GM21529 (cell line): ENCODE data around the gene TSPOAP1.
"Not testable (repeated sequence)": the region's sequence is repeated elsewhere in the genome, so short reads cannot be mapped to it uniquely, and the experiment has no call there.

ENCODE experiments used
- ATAC-seq: cut with Tn5 transposase; IDR thresholded peaks from one replicate; pipeline ENCODE4 v1.9.1; 2021; ENCODE audit not compliant: unreplicated experiment

Gene TSPOAP1

GRCh38 chr17:58341136-58341860, 12.7 kb upstream of the TSPOAP1 start:
- not testable (repeated sequence) for ATAC-seq

- no peak for ATAC-seq
Observed at GRCh38 chr17:58340405-58340876, 11.8 kb upstream of the TSPOAP1 start.

GRCh38 chr17:58339755-58340404, 11.3 kb upstream of the TSPOAP1 start:
- no peak for ATAC-seq

GRCh38 chr17:58338841-58339754, 10.5 kb upstream of the TSPOAP1 start:
- peak; percentile 31 for ATAC-seq

GRCh38 chr17:58338454-58338840, 9.9 kb upstream of the TSPOAP1 start:
- no peak for ATAC-seq

GRCh38 chr17:58337600-58338453, 9.2 kb upstream of the TSPOAP1 start:
- peak; percentile 57 for ATAC-seq

GRCh38 chr17:58337210-58337599, 8.6 kb upstream of the TSPOAP1 start:
- ATAC-seq, result no peak

- no peak for ATAC-seq
Observed at GRCh38 chr17:58336456-58337209, 8.0 kb upstream of the TSPOAP1 start.

- peak; percentile 19 for ATAC-seq
Observed at GRCh38 chr17:58335779-58336455, 7.3 kb upstream of the TSPOAP1 start.

GRCh38 chr17:58335061-58335731, 6.6 kb upstream of the TSPOAP1 start:
- no peak for ATAC-seq

GRCh38 chr17:58334661-58335060, 6.1 kb upstream of the TSPOAP1 start:
- no peak for ATAC-seq

GRCh38 chr17:58334256-58334655, 5.7 kb upstream of the TSPOAP1 start:
- no peak for ATAC-seq

GRCh38 chr17:58333736-58334207, 5.2 kb upstream of the TSPOAP1 start:
- ATAC-seq, result no peak

GRCh38 chr17:58332778-58333735, 4.5 kb upstream of the TSPOAP1 start:
- ATAC-seq, result no peak

GRCh38 chr17:58331815-58332777, 3.5 kb upstream of the TSPOAP1 start:
- ATAC-seq, result peak; percentile 16
